ENCODE measurements around the gene CYTH3.

Gene CYTH3

DNA sequence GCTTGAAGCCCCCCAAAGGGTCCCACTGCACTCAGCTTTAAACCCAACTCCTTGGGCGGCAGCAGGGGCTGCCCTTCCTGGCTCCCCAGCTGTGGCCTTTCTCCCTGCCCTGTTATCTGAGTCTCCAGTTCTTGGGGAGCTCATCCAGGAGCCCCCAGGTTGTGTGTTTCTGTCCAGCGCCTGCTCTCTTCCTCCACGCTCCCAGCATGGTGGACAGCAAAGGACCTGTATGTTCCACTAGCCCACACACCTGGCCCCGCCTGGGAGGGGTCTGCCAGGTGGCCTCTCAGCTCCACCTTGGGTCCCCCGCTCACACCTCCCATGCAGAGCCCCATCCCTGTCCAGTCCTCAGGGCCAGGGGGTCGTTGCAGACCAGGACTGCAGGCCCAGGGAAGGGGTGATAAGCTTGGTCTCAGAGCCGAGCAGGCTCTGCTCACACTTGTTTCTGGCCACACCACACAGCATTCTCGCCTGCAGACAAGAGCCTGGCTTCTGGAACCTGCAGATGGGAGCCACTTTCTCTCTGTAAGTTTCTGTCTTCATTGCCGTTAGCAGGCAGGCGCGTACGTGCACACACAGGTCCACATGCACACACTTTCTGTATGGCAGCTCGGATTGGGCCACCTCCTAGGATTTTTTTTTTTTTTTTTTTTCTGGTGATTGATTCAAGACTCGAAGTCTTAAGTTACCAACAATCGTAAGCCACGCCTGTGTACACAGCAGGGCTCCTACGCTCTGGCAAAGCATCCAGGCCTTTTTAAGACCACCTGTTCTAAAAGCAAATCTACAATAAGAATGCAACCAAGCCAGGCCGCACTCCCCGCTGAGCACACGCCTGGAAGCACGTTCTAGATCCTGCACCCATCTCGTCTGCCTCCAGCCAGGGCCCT is 104.6 kb downstream of the CYTH3 start:
- no peak for DNase-seq (ENCODE audit: low read depth in 3 of 3)

DNA sequence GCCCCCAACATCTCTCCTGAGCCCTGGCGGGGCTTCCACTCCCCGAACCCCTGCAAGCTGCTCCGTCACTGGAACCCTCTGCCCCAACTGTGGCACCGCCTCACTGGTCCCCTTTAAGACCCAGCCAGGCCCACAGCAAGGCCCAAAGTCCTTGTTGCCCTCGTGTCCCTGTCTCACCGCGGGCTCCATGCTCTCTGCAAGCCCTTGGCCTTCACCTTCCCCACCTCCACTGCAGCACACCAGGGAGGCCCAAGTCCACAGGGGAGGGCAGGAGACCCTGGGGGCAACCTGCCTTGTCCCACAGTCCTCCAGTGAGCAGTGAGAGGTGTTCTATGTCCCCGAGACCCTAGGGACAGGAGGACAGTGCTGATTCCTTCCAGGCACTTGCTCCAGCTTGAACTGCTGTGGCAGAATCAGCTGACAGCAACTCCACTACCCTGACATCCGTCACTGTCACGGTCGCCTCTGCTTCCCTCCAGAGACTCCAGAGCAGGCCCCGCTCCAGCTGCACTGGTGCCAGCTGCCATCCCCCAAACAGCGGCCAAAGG is 105.3 kb downstream of the CYTH3 start:
- DNase-seq (ENCODE audit: low read depth in 3 of 3): no peak

DNA sequence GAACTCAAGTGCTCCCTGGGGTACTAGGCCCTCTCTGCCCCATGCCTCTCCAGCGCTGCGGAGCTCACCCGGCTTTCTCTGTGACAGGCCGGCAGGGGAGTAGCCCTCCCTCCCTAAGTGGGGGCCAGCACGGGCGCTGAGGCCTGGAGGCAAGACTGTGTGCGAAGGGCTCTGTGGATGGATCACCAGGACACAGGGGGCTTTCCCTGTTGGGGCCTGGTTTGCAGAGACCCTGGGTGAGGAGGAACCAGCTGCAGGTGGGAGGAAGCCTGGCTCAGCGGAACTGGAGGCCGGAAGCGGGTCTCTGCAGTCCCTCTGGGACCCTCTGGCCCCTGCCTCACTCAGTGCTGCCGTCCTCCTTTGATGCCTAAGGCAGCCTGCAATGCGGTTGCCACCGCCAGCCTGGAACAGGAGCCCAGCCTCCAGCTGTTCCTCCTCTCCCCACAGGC is 106.0 kb downstream of the CYTH3 start:
- DNase-seq (ENCODE audit: low read depth in 3 of 3): no peak

DNA sequence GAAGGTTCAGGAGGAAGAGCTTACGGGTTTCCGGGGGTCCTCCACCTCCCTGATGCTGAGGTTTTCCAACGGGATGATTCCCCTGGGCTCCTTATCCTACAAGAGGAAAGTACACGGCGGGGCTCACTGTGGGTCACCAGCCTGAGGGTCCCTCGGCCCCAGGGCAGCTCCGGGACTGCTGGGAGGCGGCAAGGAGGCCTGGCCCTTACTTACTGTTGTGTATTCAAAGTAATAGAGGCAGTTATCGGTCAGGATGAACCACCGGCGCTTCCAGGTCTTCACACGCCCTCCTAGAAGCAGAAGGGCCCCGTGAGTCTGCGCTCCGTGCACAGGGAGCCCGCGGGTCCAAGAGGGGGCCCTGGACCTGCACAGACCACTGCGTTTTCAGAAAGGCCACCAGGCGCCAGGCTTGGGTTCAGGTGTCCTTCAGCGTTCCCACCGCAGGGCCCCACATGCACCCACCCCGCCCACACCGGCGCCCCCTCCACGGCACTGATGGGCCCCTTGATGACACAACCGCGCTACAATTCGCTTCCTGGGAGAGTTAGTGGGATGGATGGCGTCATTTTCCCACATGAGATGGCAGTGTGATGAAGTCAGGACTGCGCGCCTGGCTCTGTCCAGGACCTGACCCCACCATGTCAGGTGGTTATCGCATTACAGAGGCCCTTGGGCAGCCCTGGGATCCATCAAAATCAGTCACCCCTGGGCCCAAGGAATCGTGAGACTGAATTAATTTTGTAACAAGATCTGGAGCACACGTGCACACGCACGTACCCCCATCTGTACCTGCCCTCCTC is 106.7 kb downstream of the CYTH3 start:
- no peak for DNase-seq (ENCODE audit: low read depth in 3 of 3)

DNA sequence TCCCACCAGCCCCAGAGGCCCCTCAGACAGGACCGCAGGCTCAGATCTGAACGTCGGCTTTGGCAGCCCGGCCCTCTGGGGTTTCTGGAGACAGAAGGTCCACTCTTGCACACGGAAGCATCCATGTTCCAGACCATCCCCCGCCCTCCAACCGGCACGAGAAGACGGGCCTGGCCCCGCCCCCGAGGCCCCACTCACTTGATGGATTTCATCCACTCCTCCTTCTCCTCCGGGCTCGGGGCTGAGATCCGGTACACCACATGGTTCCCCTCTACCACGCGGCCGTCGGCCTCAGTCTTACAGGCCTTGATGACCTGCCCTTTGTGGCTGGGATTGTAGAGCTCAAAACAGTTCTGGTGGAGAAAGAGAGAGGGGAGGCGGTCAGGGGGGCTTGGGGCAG is 107.3 kb downstream of the CYTH3 start:
- no peak for DNase-seq (ENCODE audit: low read depth in 3 of 3)

DNA sequence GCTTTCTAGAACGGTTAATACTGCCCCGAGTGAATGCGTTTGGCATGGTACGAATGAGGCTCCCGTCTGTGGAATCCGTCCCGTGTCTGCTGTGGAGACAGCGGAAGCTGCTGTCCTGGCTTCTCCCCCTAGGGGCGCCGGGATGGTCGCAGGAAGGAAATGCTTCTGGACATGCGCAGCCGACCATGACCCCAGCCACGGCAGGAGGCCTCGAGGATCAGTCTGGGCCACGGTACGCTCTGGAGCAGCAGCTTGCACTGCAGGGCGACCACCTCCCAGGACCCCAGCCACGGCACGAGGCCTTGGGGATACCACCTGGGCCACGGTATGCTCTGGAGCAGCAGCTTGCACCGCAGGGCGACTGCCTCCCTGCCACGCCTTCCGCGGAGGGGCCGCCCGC is 107.9 kb downstream of the CYTH3 start:
- no peak for DNase-seq (ENCODE audit: low read depth in 3 of 3)

DNA sequence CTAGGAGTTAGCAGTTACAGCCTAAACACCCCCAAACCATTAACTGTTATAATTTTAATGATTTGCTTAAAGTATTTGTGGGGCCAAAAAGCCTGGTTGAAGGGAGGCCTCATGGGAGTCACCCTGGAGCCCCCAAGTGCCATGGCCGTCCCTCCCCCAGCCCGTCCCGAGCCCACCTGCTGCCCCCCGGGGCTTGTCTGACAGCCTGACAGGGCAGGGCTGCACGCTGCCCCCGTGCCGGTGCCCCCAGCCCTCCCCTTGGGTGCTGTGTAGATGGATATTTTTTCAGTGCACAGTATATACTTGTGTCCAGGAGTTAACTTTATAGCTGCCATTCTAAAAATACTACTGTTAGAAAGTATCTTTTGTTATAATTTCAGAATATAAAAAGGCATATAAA is 108.4 kb downstream of the CYTH3 start:
- DNase-seq (ENCODE audit: low read depth in 3 of 3): no peak

DNA sequence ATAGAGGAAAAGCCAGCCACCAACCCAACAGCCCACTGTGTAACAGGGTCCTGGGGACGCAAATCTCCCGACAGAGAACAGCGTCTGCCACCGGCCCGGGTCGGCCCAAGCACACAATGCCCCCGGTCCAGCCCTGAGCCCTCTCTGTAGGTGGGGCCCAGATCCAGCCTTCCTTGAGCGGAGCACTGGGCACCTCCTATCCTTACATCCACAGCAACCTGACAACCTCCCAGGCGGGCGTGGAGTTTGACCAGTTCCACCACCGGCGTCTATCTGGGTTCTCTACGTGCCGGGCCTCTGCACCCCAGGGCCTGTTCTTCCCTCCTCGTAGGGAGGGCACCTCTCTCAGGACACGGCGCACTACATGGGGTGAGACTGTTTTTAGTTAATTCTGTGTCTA is 109.0 kb downstream of the CYTH3 start:
- no peak for DNase-seq (ENCODE audit: low read depth in 3 of 3)

DNA sequence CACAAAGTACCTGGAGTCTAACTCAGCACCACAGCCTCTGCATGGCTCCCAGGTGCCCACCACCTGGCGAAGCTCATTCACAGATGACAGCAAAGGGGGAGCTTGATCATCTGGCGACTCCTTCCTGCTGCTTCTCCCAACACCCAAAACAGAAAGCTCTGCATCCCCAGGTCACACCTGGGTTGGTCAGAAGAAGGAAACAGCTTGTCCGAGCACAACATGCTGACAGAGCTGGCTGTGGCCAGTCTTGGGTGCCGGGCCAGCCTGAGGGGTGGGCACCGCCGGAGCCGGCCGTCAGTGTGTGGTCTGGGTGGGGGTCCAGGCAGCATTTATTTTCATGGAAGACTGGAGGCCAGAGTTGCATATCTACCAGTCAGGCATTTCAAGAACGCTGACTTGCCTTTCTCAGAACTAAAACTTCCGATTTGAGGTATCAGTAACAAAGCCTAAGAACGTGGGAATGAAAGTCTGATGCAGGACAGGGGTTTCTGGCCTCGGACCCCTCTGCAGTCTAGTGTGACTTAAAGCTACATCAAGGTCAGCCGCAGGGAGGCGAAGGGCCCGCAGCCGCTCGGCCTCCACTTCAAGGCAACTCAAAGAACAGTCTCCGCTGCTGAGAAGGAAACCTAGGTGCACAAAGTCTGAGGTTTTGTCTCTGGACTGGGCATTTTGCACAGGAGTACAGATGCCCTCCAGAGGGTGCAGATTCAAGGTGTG is 109.6 kb downstream of the CYTH3 start:
- no peak for DNase-seq (ENCODE audit: low read depth in 3 of 3)

DNA sequence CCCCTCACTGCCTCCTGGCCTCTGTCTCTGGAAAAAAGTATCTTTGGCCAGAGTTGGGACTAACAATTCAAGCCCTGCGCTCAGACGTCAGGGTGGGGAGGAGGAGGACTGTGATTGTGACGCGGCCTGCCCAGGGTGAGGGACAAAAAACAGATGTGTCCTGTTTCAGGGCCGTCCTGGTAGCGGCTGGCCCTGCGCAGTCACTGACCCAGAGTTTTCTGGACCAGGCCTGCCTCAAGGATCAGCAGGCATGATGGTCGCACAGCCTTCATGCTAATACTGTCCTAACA is 110.1 kb downstream of the CYTH3 start:
- no peak for DNase-seq (ENCODE audit: low read depth in 3 of 3)

DNA sequence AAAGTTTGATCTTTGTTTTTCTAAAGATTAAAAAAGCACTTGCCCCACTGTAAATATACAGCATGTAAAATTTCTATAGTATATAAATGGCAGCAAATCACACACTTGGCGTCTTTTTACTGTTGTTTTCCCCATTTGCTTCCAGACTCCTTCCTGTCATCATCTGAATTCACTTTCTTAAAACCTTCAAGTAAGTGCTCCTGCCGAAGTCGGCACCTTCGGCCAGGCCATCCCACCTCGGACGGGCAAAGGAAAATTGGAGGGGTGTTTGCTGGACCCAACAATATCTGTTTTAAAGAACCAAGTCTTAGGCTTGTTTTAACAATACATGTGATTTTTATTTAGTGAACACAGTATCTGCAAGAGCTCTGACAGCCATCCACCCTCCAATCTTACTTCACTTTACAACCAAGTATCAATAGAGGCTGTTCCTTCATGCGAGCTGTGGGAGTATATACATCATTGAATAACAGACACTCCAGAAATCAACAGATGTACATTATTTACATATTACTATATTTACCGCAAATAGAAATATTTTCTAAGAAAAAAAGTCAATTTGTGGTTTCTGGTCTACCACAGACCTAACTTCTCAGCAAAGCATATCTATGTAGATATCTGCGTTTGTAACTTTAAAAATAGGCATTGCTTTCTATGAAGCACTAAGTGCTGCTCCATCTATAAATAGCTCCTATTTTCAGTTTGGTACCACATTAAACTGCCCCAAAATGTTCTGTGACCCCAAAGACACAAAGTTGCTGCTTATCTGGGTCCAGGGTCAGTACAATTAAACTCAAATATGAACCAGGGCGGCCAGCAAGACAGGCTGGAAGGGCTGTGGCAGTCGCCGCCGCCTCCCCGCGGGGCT is 110.7 kb downstream of the CYTH3 start:
- DNase-seq (ENCODE audit: low read depth in 3 of 3): no peak

DNA sequence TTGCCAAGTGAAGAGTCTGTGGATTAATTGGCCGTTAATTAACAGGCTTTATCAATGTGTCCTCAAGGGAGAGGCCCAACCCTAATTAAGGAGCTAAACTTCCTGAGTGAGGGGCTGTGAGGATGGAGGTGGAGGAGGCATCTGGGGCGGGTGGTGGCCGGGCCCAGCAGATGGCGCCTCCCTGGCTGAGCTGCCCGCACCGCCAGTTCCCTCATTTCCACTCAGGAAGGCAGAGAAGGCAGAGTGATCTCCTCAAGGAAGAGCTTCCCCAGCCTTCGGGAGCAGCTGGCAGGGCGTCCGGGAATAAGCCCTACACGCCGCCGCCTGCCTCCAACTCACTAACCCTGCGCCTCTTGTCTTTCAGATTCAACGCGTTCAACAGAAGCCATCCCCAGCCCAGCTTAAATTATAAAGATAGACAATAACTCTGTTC is 112.2 kb downstream of the CYTH3 start:
- DNase-seq (ENCODE audit: low read depth in 3 of 3): no peak

DNA sequence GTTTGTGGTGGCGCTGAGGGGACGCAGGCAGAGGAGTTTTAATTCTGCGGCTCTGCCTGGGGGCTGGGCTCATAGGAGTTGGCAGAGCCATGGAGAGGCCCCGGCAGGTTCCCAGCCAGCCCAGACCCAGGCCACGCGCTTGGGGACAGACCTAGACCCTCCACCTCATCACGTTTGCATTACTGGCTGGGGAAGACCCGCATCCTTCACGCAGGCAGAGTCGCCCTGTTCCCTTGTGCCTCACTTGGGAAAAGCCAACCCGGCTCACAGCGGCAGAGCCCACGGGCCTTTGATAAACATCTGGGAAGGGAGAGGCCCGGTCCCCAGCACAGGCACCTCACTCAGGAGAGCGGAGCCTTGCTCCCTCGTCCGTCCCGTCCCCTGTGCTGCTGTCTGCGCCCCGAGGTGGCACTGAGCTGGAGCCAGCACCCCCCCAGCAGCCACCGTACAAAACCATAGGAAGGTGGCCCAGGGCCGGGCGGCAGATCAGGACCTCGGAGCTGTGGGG is 112.8 kb downstream of the CYTH3 start:
- no peak for DNase-seq (ENCODE audit: low read depth in 3 of 3)

DNA sequence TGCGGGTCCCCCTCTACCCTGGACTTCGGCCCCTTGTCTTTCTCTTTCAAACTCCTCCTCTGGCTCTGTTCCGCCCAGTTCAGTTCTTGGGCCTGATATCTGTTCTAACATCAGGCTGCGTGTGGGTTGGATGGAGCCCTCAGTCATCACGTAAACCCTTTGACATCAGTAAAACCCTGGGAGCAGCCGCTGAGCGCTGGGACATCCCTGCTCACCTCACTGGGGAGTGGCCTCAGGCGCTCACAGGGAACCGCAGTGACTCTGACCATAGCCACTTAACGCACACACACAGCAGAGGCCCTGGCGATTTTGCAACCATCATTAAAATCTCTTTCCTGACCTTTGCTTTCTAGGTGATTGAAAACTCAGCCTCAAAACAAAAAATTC is 113.3 kb downstream of the CYTH3 start:
- DNase-seq (ENCODE audit: low read depth in 3 of 3): no peak

DNA sequence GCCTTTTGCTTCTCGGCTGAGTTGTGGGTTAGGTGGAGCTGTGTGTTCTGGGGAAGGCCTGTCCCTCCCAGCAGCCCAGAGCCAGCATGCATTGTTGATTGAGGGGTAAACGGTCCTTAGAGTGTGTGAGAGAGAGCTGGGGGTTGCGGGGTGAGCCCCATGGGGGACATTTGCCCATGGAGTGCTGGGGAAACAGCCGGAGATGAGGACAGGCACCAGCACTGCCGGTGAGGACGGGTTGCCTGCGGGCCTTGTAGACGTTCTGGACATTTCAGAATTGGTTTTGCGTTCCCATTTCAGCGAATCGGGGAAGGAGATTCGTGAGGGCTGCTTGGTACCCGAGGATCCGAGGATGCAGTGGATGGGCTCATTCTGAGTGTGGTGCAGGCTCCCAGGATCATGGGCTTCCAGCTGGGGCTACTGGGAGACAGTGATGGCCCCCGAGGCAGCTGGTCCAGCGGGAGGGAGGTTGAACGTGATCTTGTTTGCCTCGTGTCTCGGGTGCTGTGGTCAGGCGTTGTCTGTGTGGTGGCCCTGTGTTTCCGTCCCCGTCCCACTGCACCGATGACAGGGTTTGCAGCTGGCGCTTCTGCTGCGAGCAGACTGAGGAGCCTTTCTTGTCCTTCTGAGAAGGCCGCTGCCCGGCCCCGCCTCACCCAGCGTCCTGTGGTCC is 113.9 kb downstream of the CYTH3 start:
- DNase-seq (ENCODE audit: low read depth in 3 of 3): no peak

DNA sequence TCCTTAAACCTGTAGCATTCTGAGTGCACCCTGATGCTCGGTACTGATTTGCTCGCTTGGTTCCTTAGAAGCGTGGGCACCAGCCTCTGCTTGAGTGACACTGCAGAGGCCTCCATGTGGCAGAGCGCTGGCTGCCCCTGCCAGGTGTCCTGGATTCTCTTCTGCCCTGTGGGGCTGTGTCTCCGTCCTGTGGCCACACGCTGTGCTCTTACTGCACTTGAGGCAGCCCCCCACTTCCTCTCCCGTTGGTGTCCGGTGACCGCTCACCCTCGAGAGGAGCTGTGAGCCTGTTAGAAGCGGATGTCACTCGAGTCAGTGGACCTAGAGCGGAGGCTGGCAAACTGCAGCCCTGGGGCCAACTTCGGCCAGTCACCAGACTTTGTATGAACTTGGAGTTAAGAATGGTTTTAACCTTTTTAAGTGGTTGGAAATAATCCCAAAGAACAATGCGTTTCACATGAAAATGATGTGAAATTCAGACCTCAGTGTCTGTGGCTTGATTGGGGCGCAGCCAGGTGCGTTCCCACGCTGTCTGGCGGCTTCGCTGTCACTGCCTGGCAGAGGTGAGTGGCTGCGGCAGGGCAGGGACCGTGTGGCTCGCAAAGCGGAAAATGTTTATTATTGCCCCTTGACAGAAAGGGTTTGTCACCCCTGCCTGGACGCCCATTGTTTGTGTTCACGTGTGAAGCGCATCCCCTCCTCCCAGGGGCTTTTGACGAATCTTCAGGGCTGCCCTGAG is 114.6 kb downstream of the CYTH3 start:
- DNase-seq (ENCODE audit: low read depth in 3 of 3): no peak

DNA sequence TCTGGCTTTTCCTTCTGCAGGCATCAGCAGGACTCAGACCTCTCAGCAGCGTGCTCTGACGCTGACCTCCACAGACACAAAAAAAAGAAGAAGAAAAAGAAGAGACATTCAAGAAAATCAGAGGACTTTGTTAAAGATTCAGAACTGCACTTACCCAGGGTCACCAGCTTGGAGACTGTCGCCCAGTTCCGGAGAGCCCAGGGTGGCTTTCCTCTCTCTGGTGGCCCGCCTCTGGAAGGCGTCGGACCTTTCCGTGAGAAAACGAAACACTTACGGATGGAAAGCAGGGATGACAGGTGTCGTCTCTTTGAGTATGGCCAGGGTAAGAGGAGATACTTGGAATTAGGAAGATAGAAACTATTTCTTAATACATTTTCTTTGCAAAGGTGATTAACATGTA is 115.7 kb downstream of the CYTH3 start:
- DNase-seq (ENCODE audit: low read depth in 3 of 3): no peak

DNA sequence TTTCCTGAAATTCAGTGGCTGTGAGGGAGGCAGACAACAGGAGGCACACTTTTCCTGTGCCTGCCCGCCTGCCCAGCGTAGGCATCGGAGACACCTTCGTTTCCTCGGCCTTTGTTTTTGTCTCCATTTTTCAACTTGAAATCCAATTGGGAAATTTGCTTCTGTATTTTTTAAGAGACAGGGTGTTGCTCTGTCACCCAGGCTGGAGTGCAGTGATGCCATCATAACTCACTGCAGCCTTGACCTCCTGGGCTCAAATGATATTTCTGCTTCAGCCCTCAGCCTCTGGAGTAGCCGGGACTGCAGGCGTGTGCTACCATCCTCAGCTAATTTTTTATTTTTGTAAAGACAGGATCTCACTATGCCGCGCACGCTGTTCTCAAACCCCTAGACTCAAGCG is 116.8 kb downstream of the CYTH3 start:
- no peak for DNase-seq (ENCODE audit: low read depth in 3 of 3)

DNA sequence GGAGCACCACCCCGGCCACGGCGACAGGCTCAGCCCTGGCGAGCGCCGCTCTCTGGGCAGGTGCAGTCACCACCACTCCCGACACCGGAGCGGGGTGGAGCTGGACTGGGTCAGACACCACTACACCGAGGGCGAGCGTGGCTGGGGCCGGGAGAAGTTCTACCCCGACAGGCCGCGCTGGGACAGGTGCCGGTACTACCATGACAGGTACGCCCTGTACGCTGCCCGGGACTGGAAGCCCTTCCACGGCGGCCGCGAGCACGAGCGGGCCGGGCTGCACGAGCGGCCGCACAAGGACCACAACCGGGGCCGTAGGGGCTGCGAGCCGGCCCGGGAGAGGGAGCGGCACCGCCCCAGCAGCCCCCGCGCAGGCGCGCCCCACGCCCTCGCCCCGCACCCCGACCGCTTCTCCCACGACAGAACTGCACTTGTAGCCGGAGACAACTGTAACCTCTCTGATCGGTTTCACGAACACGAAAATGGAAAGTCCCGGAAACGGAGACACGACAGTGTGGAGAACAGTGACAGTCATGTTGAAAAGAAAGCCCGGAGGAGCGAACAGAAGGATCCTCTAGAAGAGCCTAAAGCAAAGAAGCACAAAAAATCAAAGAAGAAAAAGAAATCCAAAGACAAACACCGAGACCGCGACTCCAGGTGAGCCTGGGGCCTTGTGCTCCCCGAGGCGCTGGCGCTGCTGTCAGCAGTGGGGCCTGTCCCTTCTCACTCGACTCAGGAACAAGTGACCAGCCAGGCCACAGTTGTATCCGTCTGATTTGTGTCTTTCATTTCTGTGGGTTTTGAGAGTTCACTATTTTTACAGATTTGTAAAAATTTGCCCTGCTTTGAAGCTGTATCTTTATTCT is 117.7 kb downstream of the CYTH3 start:
- DNase-seq (ENCODE audit: low read depth in 3 of 3): no peak
